Activated T-cell treated with anti-CD3 and anti-CD28 coated beads, Interleukin-2, amount 50 U/mL, for 4 hours (primary cell): ENCODE measurements around the gene ZNF862. TPM values are rescaled to one million over a fixed set of nuclear protein-coding genes. Genes with fewer than 3 reads are reported as not detected.

Source experiments
- ATAC-seq, 2 donors: fragments of 200-7000 bp; cut with Tn5 transposase; one replicate each; pipeline ENCODE4 v1.10.0; 2021
- DNase-seq: peaks from one replicate; pipeline ENCODE4 v3.0.0-alpha.2; 2020
- H3K27me3 Mint-ChIP-seq: one replicate; pipeline ENCODE4 v1.8.0; 2021; ENCODE audit warnings: low read depth, mixed read lengths
- H3K36me3 Mint-ChIP-seq: one replicate; pipeline ENCODE4 v1.8.0; 2022; ENCODE audit warnings: mixed read lengths; ENCODE audit not compliant: insufficient read depth
- H3K4me1 Mint-ChIP-seq: one replicate; pipeline ENCODE4 v1.8.0; 2021; ENCODE audit warnings: low read depth, mixed read lengths
- H3K4me3 Mint-ChIP-seq: one replicate; pipeline ENCODE4 v1.8.0; 2021; ENCODE audit warnings: mild to moderate bottlenecking, moderate library complexity, mixed read lengths
- H3K9me3 Mint-ChIP-seq: one replicate; pipeline ENCODE4 v1.8.0; 2021; ENCODE audit warnings: mixed read lengths
- total RNA-seq, 3 donors: library from RNA; stranded (reverse); gene quantifications; one replicate each; pipeline ENCODE4 v1.2.1, GENCODE V29; 2021

ZNF862 gene
- total RNA-seq, 3 donors from 2014 or later = 5.4 to 9.4 (median 7.4) TPM

DNA sequence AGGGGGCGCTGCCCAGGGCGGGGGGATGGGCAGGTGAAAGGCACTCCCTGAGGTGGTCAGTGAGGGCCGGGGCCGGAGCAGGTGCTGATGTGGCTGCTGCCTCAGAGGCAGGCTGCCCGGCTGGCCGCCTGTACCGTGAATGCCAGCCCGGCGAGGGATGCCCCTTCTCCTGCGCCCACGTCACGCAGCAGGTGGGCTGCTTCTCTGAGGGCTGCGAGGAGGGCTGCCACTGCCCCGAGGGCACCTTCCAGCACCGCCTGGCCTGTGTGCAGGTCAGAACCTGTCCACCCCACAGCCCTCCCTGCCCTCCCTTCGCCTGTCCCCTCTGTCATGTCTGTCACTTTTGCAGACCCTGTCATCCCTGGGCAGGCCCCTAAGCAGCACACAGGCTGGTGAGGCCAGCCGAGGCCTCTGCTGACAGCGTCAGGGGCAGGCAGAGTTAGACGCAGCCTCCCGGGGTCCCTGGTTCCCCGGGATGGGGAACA, 21.9 kb upstream of the ZNF862 start:
- ATAC-seq = no peak
- H3K36me3 Mint-ChIP-seq = no peaks in the 10 kb centered on the region
- DNase-seq = no peak
- no peak overlapping the region for H3K4me3 Mint-ChIP-seq
- H3K27me3 Mint-ChIP-seq = no peaks in the 10 kb centered on the region
- H3K4me1 Mint-ChIP-seq = no peaks in the 10 kb centered on the region
- no peaks in the 10 kb centered on the region for H3K9me3 Mint-ChIP-seq

DNA sequence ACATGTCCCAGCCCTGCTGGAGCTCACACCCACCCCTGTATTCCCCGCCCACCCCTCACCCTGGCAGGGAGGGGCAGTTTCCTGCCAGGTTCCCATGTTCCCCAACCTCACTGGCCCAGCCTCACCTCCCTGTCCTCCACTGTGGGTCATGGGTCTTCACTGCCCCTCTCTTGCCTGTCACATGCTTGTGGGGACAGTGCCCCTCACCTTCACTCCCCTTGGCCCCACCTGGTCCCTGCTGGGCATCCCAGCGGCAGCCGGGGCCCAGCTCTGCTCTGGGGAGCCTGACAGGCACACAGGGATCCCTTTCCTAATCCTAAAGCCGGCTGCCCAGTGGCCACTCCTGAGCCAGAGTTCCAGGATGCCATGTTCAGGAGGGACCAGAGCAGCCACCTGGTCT, 21.4 kb upstream of the ZNF862 start:
- DNase-seq (no peak), ATAC-seq (no peak)
- Mint-ChIP-seq H3K27me3 (no peaks in the 10 kb centered on the region), H3K4me1 (no peaks in the 10 kb centered on the region), H3K36me3 (no peaks in the 10 kb centered on the region), H3K4me3 (no peak overlapping the region), H3K9me3 (no peaks in the 10 kb centered on the region)

DNA sequence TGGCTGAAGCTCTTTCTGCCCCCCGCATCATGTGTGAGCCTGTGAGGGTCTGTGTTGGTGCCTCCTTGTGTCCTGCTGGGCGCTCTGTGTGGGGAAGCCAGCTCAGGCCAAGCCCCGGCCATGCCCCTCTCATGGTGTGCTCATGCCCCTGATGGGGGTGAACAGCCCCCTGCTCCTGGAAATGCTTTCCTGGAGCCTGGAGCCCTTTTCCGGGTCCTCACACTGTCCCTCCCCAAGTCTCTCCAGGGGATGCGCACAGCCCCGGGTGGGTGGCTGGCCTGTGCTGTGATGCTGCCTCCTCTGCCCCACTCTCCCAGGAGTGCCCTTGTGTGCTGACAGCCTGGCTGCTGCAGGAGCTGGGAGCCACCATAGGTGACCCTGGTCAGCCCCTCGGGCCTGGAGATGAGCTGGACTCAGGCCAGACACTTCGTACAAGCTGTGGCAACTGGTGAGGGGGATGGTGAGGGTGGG, 20.8 kb upstream of the ZNF862 start:
- Mint-ChIP-seq H3K27me3 (no peaks in the 10 kb centered on the region), H3K36me3 (no peaks in the 10 kb centered on the region), H3K9me3 (no peaks in the 10 kb centered on the region), H3K4me1 (no peaks in the 10 kb centered on the region), H3K4me3 (no peak overlapping the region)
- ATAC-seq (no peak), DNase-seq (no peak)

DNA sequence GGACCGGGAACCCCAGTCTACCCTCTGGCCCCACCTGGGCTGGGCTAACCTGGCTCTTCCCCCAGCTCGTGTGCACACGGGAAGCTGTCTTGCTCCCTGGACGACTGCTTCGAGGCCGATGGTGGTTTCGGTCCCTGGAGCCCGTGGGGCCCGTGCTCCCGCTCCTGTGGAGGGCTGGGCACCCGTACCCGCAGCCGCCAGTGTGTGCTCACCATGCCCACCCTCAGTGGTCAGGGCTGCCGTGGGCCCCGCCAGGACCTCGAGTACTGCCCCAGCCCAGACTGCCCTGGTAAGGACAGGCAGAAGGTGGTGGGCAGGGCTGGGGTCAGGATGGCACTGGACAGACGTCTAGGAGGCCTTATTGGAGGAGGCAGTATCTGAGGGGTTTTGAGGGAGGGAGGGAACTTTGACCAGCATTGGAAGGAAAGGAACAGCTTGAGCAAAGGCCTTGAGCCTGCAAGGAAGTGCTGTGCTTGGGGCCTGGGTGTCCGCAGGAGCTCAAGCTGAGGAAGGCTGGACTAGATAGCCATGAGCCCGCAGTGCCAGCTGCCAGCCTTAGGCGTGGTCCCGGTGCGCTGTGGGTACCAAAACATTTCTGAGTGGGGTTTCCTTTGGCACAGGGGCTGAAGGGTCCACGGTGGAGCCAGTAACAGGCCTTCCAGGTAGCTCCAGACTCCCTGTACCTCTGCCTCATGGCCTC, 20.2 kb upstream of the ZNF862 start:
- Mint-ChIP-seq H3K27me3 (no peaks in the 10 kb centered on the region), H3K36me3 (no peaks in the 10 kb centered on the region), H3K9me3 (no peaks in the 10 kb centered on the region), H3K4me3 (no peak overlapping the region), H3K4me1 (no peaks in the 10 kb centered on the region)
- DNase-seq (no peak), ATAC-seq (no peak)

DNA sequence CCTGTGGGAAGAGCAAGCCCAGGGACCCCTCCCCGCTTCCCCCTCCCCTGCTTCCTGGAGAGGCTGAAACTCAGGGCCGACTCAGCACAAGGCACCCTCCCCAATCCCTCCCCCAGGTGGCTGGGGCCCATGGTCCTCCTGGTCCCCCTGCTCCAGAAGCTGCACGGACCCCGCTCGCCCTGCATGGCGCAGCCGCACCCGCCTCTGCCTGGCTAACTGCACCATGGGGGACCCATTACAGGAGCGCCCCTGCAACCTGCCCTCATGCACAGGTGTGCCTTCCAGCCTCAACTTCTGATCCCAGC, 19.7 kb upstream of the ZNF862 start:
- ATAC-seq (no peak), DNase-seq (no peak)
- no peaks in the 10 kb centered on the region for H3K9me3 Mint-ChIP-seq
- H3K4me1 Mint-ChIP-seq = no peaks in the 10 kb centered on the region
- H3K36me3 Mint-ChIP-seq = no peaks in the 10 kb centered on the region
- H3K4me3 Mint-ChIP-seq = no peak overlapping the region
- H3K27me3 Mint-ChIP-seq = no peaks in the 10 kb centered on the region

DNA sequence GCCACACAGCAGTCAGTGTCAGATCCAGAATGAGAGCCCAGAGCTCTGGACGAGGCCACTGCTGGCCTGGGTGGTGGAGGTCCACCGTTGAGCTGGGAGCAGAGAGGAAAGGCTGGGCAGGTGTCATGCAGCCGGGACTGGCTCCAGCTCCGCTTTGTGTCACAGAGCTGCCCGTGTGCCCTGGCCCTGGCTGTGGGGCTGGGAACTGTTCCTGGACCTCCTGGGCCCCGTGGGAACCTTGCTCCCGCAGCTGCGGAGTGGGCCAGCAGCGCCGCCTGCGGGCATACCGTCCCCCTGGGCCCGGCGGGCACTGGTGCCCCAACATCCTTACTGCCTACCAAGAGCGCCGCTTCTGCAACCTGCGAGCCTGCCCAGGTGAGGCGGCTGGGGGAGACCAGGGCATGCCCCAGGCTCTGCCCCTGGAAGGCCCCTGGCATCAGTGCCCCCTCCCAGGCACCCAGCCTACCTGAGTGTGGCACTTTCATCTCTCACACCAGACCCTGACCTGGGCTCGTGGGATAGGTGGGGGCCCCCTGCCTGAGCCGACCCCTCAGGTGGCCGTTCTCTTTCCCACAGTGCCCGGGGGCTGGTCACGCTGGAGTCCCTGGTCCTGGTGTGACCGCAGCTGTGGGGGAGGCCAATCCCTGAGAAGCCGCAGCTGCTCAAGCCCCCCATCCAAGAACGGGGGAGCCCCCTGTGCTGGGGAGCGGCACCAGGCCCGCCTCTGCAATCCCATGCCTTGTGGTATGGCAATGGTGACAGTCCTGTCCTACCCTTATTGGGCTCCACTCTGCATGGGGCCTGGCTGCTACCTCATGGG, 18.8 kb upstream of the ZNF862 start:
- Mint-ChIP-seq H3K4me1 (no peaks in the 10 kb centered on the region), H3K36me3 (no peaks in the 10 kb centered on the region), H3K9me3 (no peaks in the 10 kb centered on the region), H3K4me3 (no peak overlapping the region), H3K27me3 (no peaks in the 10 kb centered on the region)
- no peak for ATAC-seq
- no peak for DNase-seq

DNA sequence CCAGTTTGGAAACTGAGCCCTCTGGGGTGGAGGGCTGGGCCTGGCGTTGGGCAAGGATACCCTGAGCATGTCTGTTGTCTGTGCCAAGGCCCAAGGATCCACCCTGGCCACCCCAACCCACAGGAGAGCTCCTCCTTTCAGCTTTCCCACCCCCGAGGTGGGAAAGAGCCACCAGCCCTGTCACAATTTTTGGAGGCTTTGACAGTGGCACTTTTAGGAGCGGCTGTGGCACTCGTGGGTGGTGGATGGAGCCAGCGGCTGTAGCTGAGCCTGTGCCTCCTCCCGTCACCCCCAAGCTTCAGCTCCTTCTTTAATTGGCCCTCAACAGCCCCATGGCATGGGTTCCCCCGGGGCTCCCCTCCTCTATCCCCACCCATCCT, 18.2 kb upstream of the ZNF862 start:
- no peaks in the 10 kb centered on the region for H3K27me3 Mint-ChIP-seq
- no peaks in the 10 kb centered on the region for H3K36me3 Mint-ChIP-seq
- H3K4me3 Mint-ChIP-seq = no peak overlapping the region
- DNase-seq = no peak
- H3K4me1 Mint-ChIP-seq = no peaks in the 10 kb centered on the region
- no peak for ATAC-seq
- H3K9me3 Mint-ChIP-seq = no peaks in the 10 kb centered on the region

GRCh38 chr7:149820622-149821190, 17.5 kb upstream of the ZNF862 start:
- no peaks in the 10 kb centered on the region for H3K36me3 Mint-ChIP-seq
- no peak for DNase-seq
- ATAC-seq = no peak
- H3K27me3 Mint-ChIP-seq = no peaks in the 10 kb centered on the region
- H3K4me1 Mint-ChIP-seq = no peaks in the 10 kb centered on the region
- no peaks in the 10 kb centered on the region for H3K9me3 Mint-ChIP-seq
- no peak overlapping the region for H3K4me3 Mint-ChIP-seq

GRCh38 chr7:149821191-149822148, 16.7 kb upstream of the ZNF862 start:
- Mint-ChIP-seq H3K4me1 (no peaks in the 10 kb centered on the region), H3K9me3 (no peaks in the 10 kb centered on the region), H3K4me3 (no peak overlapping the region), H3K27me3 (no peaks in the 10 kb centered on the region), H3K36me3 (no peaks in the 10 kb centered on the region)
- ATAC-seq (no peak), DNase-seq (no peak)

GRCh38 chr7:149822353-149822943, 15.7 kb upstream of the ZNF862 start:
- Mint-ChIP-seq H3K4me1 (no peaks in the 10 kb centered on the region), H3K36me3 (no peaks in the 10 kb centered on the region), H3K4me3 (no peak overlapping the region), H3K27me3 (peaks cover 2% of the 10 kb centered on the region), H3K9me3 (no peaks in the 10 kb centered on the region)
- DNase-seq (no peak), ATAC-seq (no peak)

DNA sequence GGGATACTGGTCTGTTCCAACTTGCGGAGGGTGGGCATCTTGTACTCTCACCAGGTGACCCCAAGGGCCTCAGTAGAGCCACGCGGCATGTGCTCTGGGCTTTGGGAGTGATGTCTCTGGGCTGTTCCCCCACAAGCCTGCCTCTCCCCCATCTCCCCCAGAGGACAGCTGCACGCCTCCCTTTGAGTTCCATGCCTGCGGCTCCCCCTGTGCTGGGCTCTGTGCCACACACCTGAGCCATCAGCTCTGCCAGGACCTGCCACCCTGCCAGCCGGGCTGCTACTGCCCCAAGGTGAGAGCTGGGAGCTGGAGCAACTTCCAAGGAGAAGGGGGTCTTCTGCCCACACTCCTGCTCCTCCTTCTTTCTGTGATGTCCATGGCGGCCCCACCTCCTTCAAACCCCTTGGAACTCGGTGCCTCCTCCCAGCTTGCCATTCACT, 15.0 kb upstream of the ZNF862 start:
- Mint-ChIP-seq H3K4me3 (no peak overlapping the region), H3K9me3 (no peaks in the 10 kb centered on the region), H3K4me1 (no peaks in the 10 kb centered on the region), H3K36me3 (no peaks in the 10 kb centered on the region), H3K27me3 (peaks cover 2% of the 10 kb centered on the region)
- ATAC-seq (no peak), DNase-seq (no peak)

- DNase-seq (no peak), ATAC-seq (no peak)
- no peaks in the 10 kb centered on the region for H3K4me1 Mint-ChIP-seq
- no peak overlapping the region for H3K4me3 Mint-ChIP-seq
- H3K9me3 Mint-ChIP-seq = no peaks in the 10 kb centered on the region
- H3K36me3 Mint-ChIP-seq = no peaks in the 10 kb centered on the region
- peaks cover 2% of the 10 kb centered on the region for H3K27me3 Mint-ChIP-seq
These were observed 14.5 kb upstream of the ZNF862 start for GRCh38 chr7:149823631-149824199.

GRCh38 chr7:149824301-149824741, 13.9 kb upstream of the ZNF862 start:
- Mint-ChIP-seq H3K36me3 (no peaks in the 10 kb centered on the region), H3K9me3 (no peaks in the 10 kb centered on the region), H3K4me3 (no peak overlapping the region), H3K4me1 (no peaks in the 10 kb centered on the region), H3K27me3 (peaks cover 2% of the 10 kb centered on the region)
- ATAC-seq = no peak
- DNase-seq = no peak
